IPS DF 4.7 (cell line): ENCODE data around the gene DENND1A.
"Not testable (repeated sequence)": the region's sequence is repeated elsewhere in the genome, so short reads cannot be mapped to it uniquely, and the experiment has no call there.

ENCODE experiments used
- DNase-seq: peaks from one replicate; pipeline ENCODE4 v3.0.0-alpha.2; 2013; ENCODE audit warnings: low spot score; ENCODE audit errors: extremely low read depth

Gene DENND1A

GRCh38 chr9:123816817-123817472, 113.0 kb downstream of the DENND1A start:
- no peak for DNase-seq

GRCh38 chr9:123815856-123816255, 114.1 kb downstream of the DENND1A start:
- DNase-seq = not testable (repeated sequence)

GRCh38 chr9:123814496-123814895, 115.4 kb downstream of the DENND1A start:
- no peak for DNase-seq

- DNase-seq = no peak
These were observed 116.9 kb downstream of the DENND1A start for GRCh38 chr9:123812984-123813383.

- DNase-seq = no peak
These were observed 122.7 kb downstream of the DENND1A start for GRCh38 chr9:123807251-123807650.

GRCh38 chr9:123806829-123807228, 123.1 kb downstream of the DENND1A start:
- no peak for DNase-seq

GRCh38 chr9:123798195-123798594, 131.7 kb downstream of the DENND1A start:
- no peak for DNase-seq

- no peak for DNase-seq
These were observed 133.1 kb downstream of the DENND1A start for GRCh38 chr9:123796618-123797484.

GRCh38 chr9:123796094-123796493, 133.8 kb downstream of the DENND1A start:
- DNase-seq = no peak

GRCh38 chr9:123795336-123795735, 134.6 kb downstream of the DENND1A start:
- no peak for DNase-seq

- no peak for DNase-seq
These were observed 137.4 kb downstream of the DENND1A start for GRCh38 chr9:123792501-123792900.

GRCh38 chr9:123789554-123790292, 140.2 kb downstream of the DENND1A start:
- no peak for DNase-seq

- no peak for DNase-seq
These were observed 142.5 kb downstream of the DENND1A start for GRCh38 chr9:123787416-123787815.

GRCh38 chr9:123784518-123784917, 145.4 kb downstream of the DENND1A start:
- DNase-seq = no peak

- DNase-seq = no peak
These were observed 151.6 kb downstream of the DENND1A start for GRCh38 chr9:123778232-123778902.

GRCh38 chr9:123776708-123777537, 153.0 kb downstream of the DENND1A start:
- DNase-seq = no peak

GRCh38 chr9:123775289-123776284, 154.3 kb downstream of the DENND1A start:
- DNase-seq = no peak

GRCh38 chr9:123773783-123774182, 156.1 kb downstream of the DENND1A start:
- DNase-seq = no peak

GRCh38 chr9:123772967-123773366, 157.0 kb downstream of the DENND1A start:
- no peak for DNase-seq
